ENCODE data around the gene BCORL1. TPM values are rescaled to one million over a fixed set of nuclear protein-coding genes. Genes with fewer than 3 reads are reported as not detected.
A peak's percentile ranks its signal among the peaks of the same experiment; 100 is the strongest.

BCORL1 gene
- total and polyA plus RNA-seq, 2 of the 4 experiments (the other 2 are of a cell fraction): 0.54 to 1.6 TPM

- TF ChIP-seq SMC3 (IDR thresholded peaks at IDR 0.05; ENCODE audit: low read depth, low read length) (no peak), CEBPB (IDR thresholded peaks at IDR 0.05; ENCODE audit: low read depth, low read length) (no peak)
Measured at GRCh38 chrX:129957241-129958082, 25.0 kb upstream of the BCORL1 start (continued).

DNA sequence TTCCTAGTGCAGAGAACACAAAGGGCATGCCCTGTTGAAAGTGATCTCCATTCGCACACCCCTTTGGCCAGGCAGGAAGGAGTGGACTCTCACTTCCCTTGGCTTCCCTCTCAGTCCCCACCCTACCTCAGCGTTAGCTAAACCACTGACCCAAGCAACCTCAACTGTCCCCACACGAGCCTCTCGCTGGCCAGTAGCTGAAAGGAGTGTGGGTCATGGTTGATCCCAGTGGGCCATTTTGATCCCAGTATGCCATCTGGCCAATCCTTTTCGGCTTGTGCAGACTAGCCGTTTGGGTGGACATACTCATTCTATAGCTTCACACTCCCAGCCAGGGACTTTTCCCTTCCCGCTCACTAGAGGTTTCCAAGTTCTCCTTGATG is 24.4 kb upstream of the BCORL1 start:
- no peak overlapping the region for H3K27ac ChIP-seq (ENCODE audit: insufficient read depth, low read length)
- H4K8ac ChIP-seq (ENCODE audit: low read depth in 2 of 2, low read length in 2 of 2): peak overlapping the region in 1 of 2 experiments; percentile 80; a peak in 1 of 4 replicates
- no peak overlapping the region for H3K18ac ChIP-seq (ENCODE audit: low read depth, low read length)
- H3K27me3 ChIP-seq (ENCODE audit: control insufficient read depth, insufficient read depth, low read length): peaks cover 7% of the 10 kb centered on the region
- H3K9me3 ChIP-seq (ENCODE audit: control insufficient read depth, insufficient read depth, low read length): no peaks in the 10 kb centered on the region
- H4K5ac ChIP-seq (ENCODE audit: low read depth, low read length): no peak overlapping the region
- H3K56ac ChIP-seq (ENCODE audit: extremely low read depth, insufficient read depth, low read length): no peak overlapping the region
- no peak overlapping the region for H2AK9ac ChIP-seq (replicated peaks; ENCODE audit: low read depth, low read length, poor library complexity)
- peak overlapping the region; percentile 91 for H2AFZ ChIP-seq (replicated peaks; ENCODE audit: low read length, poor library complexity)
- no peak overlapping the region for H2BK15ac ChIP-seq (ENCODE audit: low read depth, low read length)
- H3K4me1 ChIP-seq (ENCODE audit: control insufficient read depth, insufficient read depth, low read length): peaks cover 6% of the 10 kb centered on the region; the same call in 1 of the 2 replicates
- H3K14ac ChIP-seq (replicated peaks; ENCODE audit: low read depth, low read length): no peak overlapping the region
- BruUV-seq (replicated peaks): no TSS peak
- H2BK5ac ChIP-seq (ENCODE audit: low read depth, low read length, poor library complexity, severe bottlenecking): no peak overlapping the region
- H3K23ac ChIP-seq (ENCODE audit: low read depth, low read length): no peak overlapping the region
- H3K9me1 ChIP-seq (ENCODE audit: insufficient read depth, low read length): no peaks in the 10 kb centered on the region
- POLR2A ChIA-PET (ENCODE audit: unreplicated experiment): no interaction called here
- no CpG with 5 or more reads among the region's 7 CpGs for WGBS, 2 experiments (ENCODE audit: extremely low coverage in 2 of 2, insufficient read length in 1 of 2)
- H3K36me3 ChIP-seq (ENCODE audit: control insufficient read depth, insufficient read depth, low read length): no peaks in the 10 kb centered on the region
- CTCF ChIA-PET: no interaction called here
- H3K79me1 ChIP-seq (ENCODE audit: low read depth in 1 of 2, low read length in 2 of 2): no peaks in the 10 kb centered on the region
- no peak overlapping the region for H2BK20ac ChIP-seq (ENCODE audit: low read depth, low read length)
- H2BK120ac ChIP-seq (ENCODE audit: low read depth, low read length): no peak overlapping the region
- no peak overlapping the region for H4K91ac ChIP-seq (ENCODE audit: insufficient read depth, low read depth, low read length)
- no peak overlapping the region for H3K4me2 ChIP-seq (ENCODE audit: low read depth, low read length)
- H3K4me3 ChIP-seq (ENCODE audit: insufficient read depth, low read depth, low read length): no peak overlapping the region
- no peaks in the 10 kb centered on the region for H4K20me1 ChIP-seq (ENCODE audit: insufficient read depth, low read length)
- in situ Hi-C loops (cut with MboI; ENCODE audit: low sequenced_read_pairs) (no loop called here), dilution Hi-C loops (cut with HindIII; ENCODE audit: low sequenced_read_pairs, unreplicated experiment) (no loop called here), intact Hi-C loops (cut with micrococcal nuclease) (no loop called here)
- no peak overlapping the region for H3K9ac ChIP-seq (ENCODE audit: low read depth, low read length)
- H2AK5ac ChIP-seq (ENCODE audit: low read depth, low read length): no peak overlapping the region
- TF ChIP-seq ELK1 (IDR thresholded peaks at IDR 0.05; ENCODE audit: borderline replicate concordance, low read depth, low read length) (no peak), FOS (IDR thresholded peaks at IDR 0.05; ENCODE audit: low read depth, low read length) (no peak), BHLHE40 (IDR thresholded peaks at IDR 0.05; ENCODE audit: low read depth, low read length) (no peak), SMC3 (IDR thresholded peaks at IDR 0.05; ENCODE audit: low read depth, low read length) (no peak), RCOR1 (IDR thresholded peaks at IDR 0.05; ENCODE audit: insufficient replicate concordance, low read length) (no peak), USF2 (IDR thresholded peaks at IDR 0.05; ENCODE audit: low read depth, low read length) (no peak), CHD1 (IDR thresholded peaks at IDR 0.05; ENCODE audit: low read depth, low read length) (no peak), POLR2A (IDR thresholded peaks at IDR 0.05; ENCODE audit: low read depth, low read length) (no peak), MAFK (IDR thresholded peaks at IDR 0.05; ENCODE audit: low read depth, low read length) (no peak), MAZ (IDR thresholded peaks at IDR 0.05; ENCODE audit: borderline replicate concordance, low read depth, low read length) (no peak)
- TF ChIP-seq, protein P1, sequence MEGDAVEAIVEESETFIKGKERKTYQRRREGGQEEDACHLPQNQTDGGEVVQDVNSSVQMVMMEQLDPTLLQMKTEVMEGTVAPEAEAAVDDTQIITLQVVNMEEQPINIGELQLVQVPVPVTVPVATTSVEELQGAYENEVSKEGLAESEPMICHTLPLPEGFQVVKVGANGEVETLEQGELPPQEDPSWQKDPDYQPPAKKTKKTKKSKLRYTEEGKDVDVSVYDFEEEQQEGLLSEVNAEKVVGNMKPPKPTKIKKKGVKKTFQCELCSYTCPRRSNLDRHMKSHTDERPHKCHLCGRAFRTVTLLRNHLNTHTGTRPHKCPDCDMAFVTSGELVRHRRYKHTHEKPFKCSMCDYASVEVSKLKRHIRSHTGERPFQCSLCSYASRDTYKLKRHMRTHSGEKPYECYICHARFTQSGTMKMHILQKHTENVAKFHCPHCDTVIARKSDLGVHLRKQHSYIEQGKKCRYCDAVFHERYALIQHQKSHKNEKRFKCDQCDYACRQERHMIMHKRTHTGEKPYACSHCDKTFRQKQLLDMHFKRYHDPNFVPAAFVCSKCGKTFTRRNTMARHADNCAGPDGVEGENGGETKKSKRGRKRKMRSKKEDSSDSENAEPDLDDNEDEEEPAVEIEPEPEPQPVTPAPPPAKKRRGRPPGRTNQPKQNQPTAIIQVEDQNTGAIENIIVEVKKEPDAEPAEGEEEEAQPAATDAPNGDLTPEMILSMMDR (conservative IDR thresholded peaks at IDR 0.05; ENCODE audit: low read depth, low read length): no peak
- DNase-seq (no peak), ATAC-seq (ENCODE audit: low read depth) (no peak)
- H3K4ac ChIP-seq (ENCODE audit: low read depth, low read length): no peak overlapping the region

Data from IMR-90 (cell line).